ENCODE measurements around the gene HNRNPLL. TPM values are rescaled to one million over a fixed set of nuclear protein-coding genes. Genes with fewer than 3 reads are reported as not detected.

HNRNPLL gene
- total and polyA plus RNA-seq, 2 of the 8 experiments (the other 6 are each of a cell fraction or from before 2014, with no cell fraction given) = 18.6 to 69.3 TPM

DNA sequence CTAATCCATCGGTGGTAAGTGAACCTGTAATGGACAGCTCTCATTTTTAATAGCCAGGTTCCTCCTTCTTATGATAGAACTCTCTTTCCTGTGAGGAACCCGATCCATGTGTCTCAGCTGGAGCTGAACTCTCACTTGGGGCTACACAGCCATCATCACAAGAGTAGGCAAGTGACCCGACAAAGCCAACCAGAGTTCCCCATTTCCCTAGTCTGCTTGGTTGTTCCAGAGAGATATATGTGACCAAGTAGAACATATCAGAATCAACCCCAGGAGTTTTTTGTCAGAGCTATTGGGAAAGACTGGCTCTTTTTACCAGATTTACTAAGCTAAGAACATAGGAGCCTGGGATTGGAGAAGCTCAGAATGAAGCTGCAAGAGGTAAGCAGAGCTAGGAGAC is 14.6 kb upstream of the HNRNPLL start:
- no peaks in the 10 kb centered on the region for H3K27me3 ChIP-seq (replicated peaks in 1 of 4; ENCODE audit: control insufficient read depth in 3 of 4, extremely low read depth in 1 of 4, insufficient read depth in 3 of 4, low read length in 3 of 4)
- H2AFZ ChIP-seq (ENCODE audit: low read length) = no peak overlapping the region
- H3K14ac ChIP-seq (ENCODE audit: insufficient read length) = no peak overlapping the region
- H4K91ac ChIP-seq (replicated peaks; ENCODE audit: insufficient read length, low read length) = no peak overlapping the region
- H3K4me2 ChIP-seq (ENCODE audit: insufficient read depth in 1 of 2, low read depth in 2 of 2, low read length in 2 of 2) = no peak overlapping the region
- no peaks in the 10 kb centered on the region for H3K36me3 ChIP-seq (ENCODE audit: control insufficient read depth in 2 of 4, insufficient read depth in 4 of 4, low read length in 3 of 4)
- peaks cover 0 to 4% (median 0%) of the 10 kb centered on the region in 4 experiments; a peak in 1 of 7 replicates for H3K4me1 ChIP-seq (replicated peaks in 1 of 4; ENCODE audit: control insufficient read depth in 3 of 4, insufficient read depth in 4 of 4, low read length in 3 of 4)
- H2BK12ac ChIP-seq (ENCODE audit: low read depth, low read length) = no peak overlapping the region
- no peak overlapping the region for H3K4ac ChIP-seq (replicated peaks; ENCODE audit: insufficient read length, low read depth, low read length)
- H3K27ac ChIP-seq (ENCODE audit: low read depth, low read length) = no peak overlapping the region
- no peak overlapping the region for H3K4me3 ChIP-seq (ENCODE audit: extremely low read depth in 1 of 4, insufficient read depth in 2 of 4, low read depth in 3 of 4, low read length in 4 of 4)
- ChIA-PET POLR2A (ENCODE audit: partially characterized antibody) (interaction anchor here (0.7 to 1.5 kb wide), 3 partner anchors 10 to 22 kb away, joined by 3 to 4 read pairs (median 3); no protein-coding TSS in a partner anchor), CTCF (ENCODE audit: partially characterized antibody) (interaction anchor here (0.6 to 1.6 kb wide), 5 partner anchors 9 to 257 kb away, joined by 3 to 7 read pairs (median 5); no protein-coding TSS in a partner anchor)
- H4K5ac ChIP-seq (ENCODE audit: insufficient read length, low read depth, low read length) = no peak overlapping the region
- H3K18ac ChIP-seq (ENCODE audit: extremely low read depth, low read length) = no peak overlapping the region
- H3K23ac ChIP-seq (ENCODE audit: insufficient read length) = no peak overlapping the region
- H3K9me3 ChIP-seq (ENCODE audit: insufficient read depth in 2 of 2, low read depth in 1 of 2, low read length in 1 of 2) = no peaks in the 10 kb centered on the region
- no peak overlapping the region for H2BK20ac ChIP-seq (ENCODE audit: low read length)
- H3K23me2 ChIP-seq (ENCODE audit: low read depth, low read length) = no peaks in the 10 kb centered on the region
- H3K56ac ChIP-seq (replicated peaks; ENCODE audit: insufficient read length, low read depth, low read length) = no peak overlapping the region
- FAIRE-seq (no peak), DNase-seq (ENCODE audit: low read depth in 1 of 2, low spot score in 2 of 2) (no peak)
- no peak overlapping the region for H2AK5ac ChIP-seq (ENCODE audit: low read depth, low read length)
- no peak overlapping the region for H2BK15ac ChIP-seq (ENCODE audit: low read length)
- H3K9ac ChIP-seq (replicated peaks in 1 of 4; ENCODE audit: extremely low read depth in 1 of 4, low read depth in 3 of 4, low read length in 3 of 4) = no peak overlapping the region
- H2BK120ac ChIP-seq (replicated peaks; ENCODE audit: low read depth, low read length) = no peak overlapping the region
- no peaks in the 10 kb centered on the region for H4K20me1 ChIP-seq (replicated peaks in 1 of 2; ENCODE audit: control insufficient read depth in 1 of 2, insufficient read depth in 2 of 2, low read length in 2 of 2)
- no peaks in the 10 kb centered on the region for H3K79me2 ChIP-seq (ENCODE audit: control insufficient read depth in 1 of 2, insufficient read depth in 2 of 2, low read length in 2 of 2)
- no peak overlapping the region for H4K8ac ChIP-seq (ENCODE audit: extremely low read depth, insufficient read depth, low read length)
- no peak overlapping the region for H2BK5ac ChIP-seq (ENCODE audit: low read depth, low read length)
- 90% methylated on average over 3 of the region's 3 CpGs; no CpG with 5 or more reads in 1 of the 2 experiments for WGBS, 2 experiments (ENCODE audit: extremely low coverage in 1 of 2, insufficient coverage in 1 of 2, insufficient read length in 1 of 2, insufficient replicate concordance in 2 of 2, low coverage in 1 of 2, low lambda C conversion rate in 2 of 2, missing lambda C conversion rate in 1 of 2)
- H3K79me1 ChIP-seq (ENCODE audit: low read depth, low read length) = no peaks in the 10 kb centered on the region
- no peak for TF ChIP-seq NANOG (IDR thresholded peaks at IDR 0.05; ENCODE audit: insufficient read depth, low read depth, low read length, poor library complexity, severe bottlenecking)
- no peak for TF ChIP-seq CHD2 (IDR thresholded peaks at IDR 0.05; ENCODE audit: low read length)
- TF ChIP-seq SP1 (IDR thresholded peaks at IDR 0.05; ENCODE audit: low read depth, low read length) = no peak
- TF ChIP-seq PHF8 (conservative IDR thresholded peaks at IDR 0.05; ENCODE audit: low read depth, low read length) = no peak
- TF ChIP-seq TAF1 (IDR thresholded peaks at IDR 0.05; ENCODE audit: low read depth, low read length) = no peak
- TF ChIP-seq CHD1 (IDR thresholded peaks at IDR 0.05; ENCODE audit: low read depth, low read length) = no peak
- TF ChIP-seq, protein P1, sequence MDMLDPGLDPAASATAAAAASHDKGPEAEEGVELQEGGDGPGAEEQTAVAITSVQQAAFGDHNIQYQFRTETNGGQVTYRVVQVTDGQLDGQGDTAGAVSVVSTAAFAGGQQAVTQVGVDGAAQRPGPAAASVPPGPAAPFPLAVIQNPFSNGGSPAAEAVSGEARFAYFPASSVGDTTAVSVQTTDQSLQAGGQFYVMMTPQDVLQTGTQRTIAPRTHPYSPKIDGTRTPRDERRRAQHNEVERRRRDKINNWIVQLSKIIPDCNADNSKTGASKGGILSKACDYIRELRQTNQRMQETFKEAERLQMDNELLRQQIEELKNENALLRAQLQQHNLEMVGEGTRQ (IDR thresholded peaks at IDR 0.05; ENCODE audit: low read length) = no peak
- TF ChIP-seq, protein P2, sequence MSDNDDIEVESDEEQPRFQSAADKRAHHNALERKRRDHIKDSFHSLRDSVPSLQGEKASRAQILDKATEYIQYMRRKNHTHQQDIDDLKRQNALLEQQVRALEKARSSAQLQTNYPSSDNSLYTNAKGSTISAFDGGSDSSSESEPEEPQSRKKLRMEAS (IDR thresholded peaks at IDR 0.05) = no peak
- TF ChIP-seq, protein P3, sequence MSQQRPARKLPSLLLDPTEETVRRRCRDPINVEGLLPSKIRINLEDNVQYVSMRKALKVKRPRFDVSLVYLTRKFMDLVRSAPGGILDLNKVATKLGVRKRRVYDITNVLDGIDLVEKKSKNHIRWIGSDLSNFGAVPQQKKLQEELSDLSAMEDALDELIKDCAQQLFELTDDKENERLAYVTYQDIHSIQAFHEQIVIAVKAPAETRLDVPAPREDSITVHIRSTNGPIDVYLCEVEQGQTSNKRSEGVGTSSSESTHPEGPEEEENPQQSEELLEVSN (IDR thresholded peaks at IDR 0.05) = no peak

All from H1 (cell line).